Activated CD4-positive, alpha-beta T cell treated with anti-CD3 and anti-CD28 coated beads for 24 hours (primary cell): ENCODE measurements around the gene SORCS2.
"Not testable (repeated sequence)": the region's sequence is repeated elsewhere in the genome, so short reads cannot be mapped to it uniquely, and the experiment has no call there.

ENCODE experiments used
- DNase-seq, 2 donors: peaks; one replicate each; pipeline ENCODE4 v3.0.0-alpha.2; 2020; ENCODE audit warnings: low read depth in 2 of 2

SORCS2 gene

GRCh38 chr4:7552466-7552865 is 360.1 kb downstream of the SORCS2 start:
- DNase-seq = no peak

GRCh38 chr4:7553280-7553679 is 360.9 kb downstream of the SORCS2 start:
- no peak for DNase-seq

- no peak for DNase-seq
Measured at GRCh38 chr4:7554905-7555304, 362.6 kb downstream of the SORCS2 start.

- no peak for DNase-seq
Measured at GRCh38 chr4:7556558-7556957, 364.2 kb downstream of the SORCS2 start.

GRCh38 chr4:7557456-7557855 is 365.1 kb downstream of the SORCS2 start:
- no peak for DNase-seq

- DNase-seq = no peak
Measured at GRCh38 chr4:7558436-7558835, 366.1 kb downstream of the SORCS2 start.

GRCh38 chr4:7559316-7559715 is 367.0 kb downstream of the SORCS2 start:
- DNase-seq = no peak

GRCh38 chr4:7559741-7560395 is 367.5 kb downstream of the SORCS2 start:
- no peak for DNase-seq

- no peak for DNase-seq
Measured at GRCh38 chr4:7561557-7561956, 369.2 kb downstream of the SORCS2 start.

- no peak for DNase-seq
Measured at GRCh38 chr4:7564242-7564641, 371.9 kb downstream of the SORCS2 start.

- no peak for DNase-seq
Measured at GRCh38 chr4:7565483-7565882, 373.1 kb downstream of the SORCS2 start.

- DNase-seq = no peak
Measured at GRCh38 chr4:7569810-7570783, 377.8 kb downstream of the SORCS2 start.

GRCh38 chr4:7571001-7571400 is 378.7 kb downstream of the SORCS2 start:
- DNase-seq = no peak

- DNase-seq = no peak
Measured at GRCh38 chr4:7571701-7572100, 379.4 kb downstream of the SORCS2 start.

- DNase-seq = no peak
Measured at GRCh38 chr4:7572894-7573293, 380.6 kb downstream of the SORCS2 start.

- no peak for DNase-seq
Measured at GRCh38 chr4:7573576-7574091, 381.3 kb downstream of the SORCS2 start.

- DNase-seq = no peak
Measured at GRCh38 chr4:7574287-7575014, 382.1 kb downstream of the SORCS2 start.

- DNase-seq = no peak
Measured at GRCh38 chr4:7575426-7575825, 383.1 kb downstream of the SORCS2 start.

- not testable (repeated sequence) for DNase-seq
Measured at GRCh38 chr4:7577361-7578039, 385.2 kb downstream of the SORCS2 start.

GRCh38 chr4:7581477-7581876 is 389.1 kb downstream of the SORCS2 start:
- no peak for DNase-seq

- DNase-seq = no peak
Measured at GRCh38 chr4:7582313-7583097, 390.2 kb downstream of the SORCS2 start.
